Dedifferentiated amniotic fluid mesenchymal stem cell (primary cell): ENCODE results near the gene SNX32.

ENCODE experiments used
- DNase-seq: peaks from one replicate; pipeline ENCODE4 v3.0.0-alpha.2; 2016; ENCODE audit errors: extremely low spot score

The SNX32 gene

GRCh38 chr11:65833297-65834030, at the start of gene SNX32:
Gene SNX32 (plus strand): TSS chr11:65833963. CDS start chr11:65834066, 103 bp downstream.
- peak; percentile 89 for DNase-seq

GRCh38 chr11:65785319-65786007, 48.3 kb upstream of the SNX32 start:
- DNase-seq, result no peak

- DNase-seq, result no peak
Observed at GRCh38 chr11:65786008-65786785, 47.6 kb upstream of the SNX32 start.

DNA sequence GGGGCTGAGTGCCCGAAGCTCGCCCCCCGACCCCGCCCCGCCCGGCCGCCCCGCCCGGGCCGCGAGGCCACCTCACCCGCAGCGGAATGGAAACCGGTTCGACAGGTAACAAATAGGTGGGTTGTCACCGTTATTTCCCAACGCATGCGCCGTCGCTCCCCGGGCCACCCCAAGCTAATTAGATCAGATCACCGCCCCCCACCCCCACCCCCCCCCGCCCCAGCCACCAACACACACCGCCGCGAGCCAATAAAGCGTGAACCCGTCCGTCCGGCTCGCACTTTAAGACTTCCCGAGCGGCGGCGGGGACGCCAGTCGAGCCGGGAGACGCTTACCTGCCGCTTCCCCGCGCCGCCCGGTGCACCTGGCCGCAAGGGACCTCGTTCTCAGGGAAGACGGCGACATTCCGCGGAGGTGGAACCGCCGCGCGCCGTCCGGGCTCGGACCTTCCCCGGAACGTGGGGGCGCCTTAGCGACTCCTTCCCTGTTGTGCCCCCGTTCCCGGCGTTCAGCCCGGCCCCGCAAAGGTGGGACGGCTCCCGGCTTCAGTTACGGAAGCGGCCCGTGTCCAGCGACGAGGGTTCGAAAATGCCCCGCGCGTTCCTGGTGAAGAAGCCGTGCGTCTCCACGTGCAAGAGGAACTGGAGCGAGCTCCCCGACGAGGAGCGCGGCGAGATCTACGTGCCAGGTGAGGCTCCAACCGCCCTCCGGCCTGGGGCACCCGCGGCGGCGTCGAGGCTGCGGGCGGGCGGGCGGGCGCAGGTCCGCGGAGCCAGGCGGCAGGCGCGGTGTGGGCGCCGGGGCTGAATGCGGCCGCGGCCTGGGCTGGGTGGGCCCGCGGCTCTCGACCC, 46.8 kb upstream of the SNX32 start, which contains the start of gene OVOL1:
Gene OVOL1, plus strand, starts transcription at position 278 of the 851 bp plus-strand sequence. Its CDS starts 311 bp downstream, at position 589.
- no peak for DNase-seq

DNA sequence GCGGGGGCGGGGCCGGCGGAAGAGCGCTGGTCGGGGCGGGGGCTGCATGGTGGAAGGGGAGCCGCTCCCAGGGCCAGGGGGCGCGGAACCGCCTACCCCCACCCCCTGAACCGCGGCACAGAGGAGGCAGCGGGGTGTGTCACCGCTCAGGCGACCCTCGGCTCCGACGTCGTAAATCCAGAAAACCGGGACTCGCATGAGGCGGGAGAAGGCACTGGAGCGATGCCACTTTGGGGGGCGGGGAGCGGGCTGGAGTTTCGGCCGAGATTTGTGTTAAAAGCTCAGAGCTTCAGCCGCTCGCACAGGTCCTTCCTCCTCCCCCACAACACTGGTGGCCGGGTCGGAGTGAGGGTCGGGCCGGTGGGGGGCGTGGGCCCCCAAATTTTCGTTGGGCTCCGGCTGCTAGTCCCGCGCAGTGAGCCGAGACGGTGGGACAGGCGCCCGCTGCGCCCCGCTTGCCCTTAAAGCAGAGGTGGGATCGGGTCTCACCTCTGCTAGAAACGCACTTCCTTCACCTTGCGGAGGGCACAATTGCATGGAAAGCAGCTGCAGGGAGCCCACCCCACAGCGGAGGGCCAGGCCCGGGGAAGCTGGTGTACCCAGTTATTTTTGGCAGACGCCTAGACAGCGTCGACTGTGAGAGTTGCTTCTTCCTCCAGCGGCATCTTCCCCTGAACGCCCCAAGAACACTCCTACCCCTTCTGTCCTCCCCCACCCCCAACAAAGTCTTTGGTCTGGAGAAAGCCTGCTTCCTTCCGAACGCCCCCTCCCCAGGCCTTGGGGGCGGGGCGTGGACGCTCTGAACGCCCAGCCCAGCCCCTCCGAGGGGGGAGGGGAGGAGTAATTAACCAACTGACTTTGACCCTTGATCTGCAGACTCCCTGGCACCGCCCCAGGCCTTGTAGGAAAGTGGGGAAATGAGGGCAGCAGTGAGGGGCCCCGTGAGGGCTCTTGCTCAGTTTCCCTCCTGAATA, 45.8 kb upstream of the SNX32 start:
- DNase-seq, result no peak

GRCh38 chr11:65788821-65789220, 44.9 kb upstream of the SNX32 start:
- no peak for DNase-seq

- DNase-seq, result no peak
Observed at GRCh38 chr11:65789230-65790103, 44.3 kb upstream of the SNX32 start.

DNA sequence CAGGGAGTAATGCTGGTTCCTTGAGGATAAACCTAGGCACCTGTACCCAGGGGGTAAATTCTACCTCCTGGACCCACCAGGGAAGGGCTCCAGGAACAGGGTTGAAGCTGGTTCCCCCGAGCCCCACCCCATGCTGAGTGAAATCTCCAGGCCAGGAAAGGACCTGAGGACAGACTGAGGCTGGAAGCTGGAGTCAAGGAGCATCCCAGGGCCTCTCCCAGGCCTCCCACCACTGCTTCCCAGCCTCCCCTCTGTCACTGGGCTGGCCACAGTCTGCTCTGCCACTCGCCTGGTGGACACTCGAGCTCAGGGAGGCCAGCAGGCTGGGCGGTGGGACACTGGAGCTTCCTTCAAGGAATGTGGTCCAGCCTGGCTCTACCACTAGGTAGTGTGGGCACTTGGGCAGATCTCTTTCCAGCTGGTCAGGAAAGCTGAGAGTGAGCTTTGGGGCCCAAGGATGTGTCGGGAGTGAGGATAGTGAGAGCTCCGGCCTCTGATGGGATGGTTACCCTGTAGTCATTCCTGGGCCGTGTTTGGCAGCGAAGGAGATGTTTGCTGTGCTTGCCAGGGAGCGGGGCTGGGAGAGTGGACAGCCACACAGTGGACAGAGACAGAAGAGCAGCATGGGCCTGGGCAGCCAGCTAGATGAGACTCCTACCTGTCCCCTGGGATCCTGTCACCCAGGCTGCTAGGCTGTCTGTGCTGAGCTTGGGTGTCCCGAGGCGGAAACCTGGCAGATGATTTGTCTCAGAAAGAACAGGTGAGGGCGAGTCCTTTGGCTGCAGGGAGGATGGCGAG, 43.5 kb upstream of the SNX32 start:
- no peak for DNase-seq

DNA sequence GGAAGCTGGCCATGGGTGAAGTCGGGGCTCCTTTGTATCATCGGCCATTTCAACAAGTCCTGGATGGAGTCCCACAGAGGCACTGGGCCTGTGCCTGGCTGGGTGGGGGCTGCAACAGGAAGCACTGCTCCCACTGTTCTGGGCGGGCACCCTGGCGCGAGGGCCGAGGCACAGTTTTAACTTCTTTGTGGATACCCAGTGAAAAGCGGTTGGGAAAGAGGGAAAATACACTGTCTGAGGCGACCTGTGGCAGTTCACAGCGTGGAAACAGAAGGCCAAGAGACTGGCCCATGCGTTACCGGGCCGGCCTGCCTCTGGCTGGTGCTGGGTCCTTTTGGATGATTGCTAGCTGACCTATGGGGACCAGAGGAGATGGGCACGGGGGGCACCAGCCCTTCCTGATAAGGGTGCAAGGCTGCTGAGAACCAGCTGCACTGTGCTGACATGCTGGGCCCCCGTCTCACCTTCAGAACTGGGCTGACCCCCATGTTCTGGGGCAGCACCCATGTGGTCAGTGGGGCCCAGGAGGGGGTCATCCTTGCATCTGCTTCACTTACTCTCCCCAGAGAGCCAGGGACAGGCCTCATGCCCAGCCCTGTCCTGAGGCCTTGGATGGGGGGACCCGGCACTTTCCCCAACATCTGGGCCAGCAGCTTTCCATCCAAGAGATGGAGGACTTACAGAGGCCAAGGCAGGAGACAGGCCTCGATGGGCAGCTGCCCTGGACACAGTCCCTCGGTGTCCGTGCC, 42.7 kb upstream of the SNX32 start:
- no peak for DNase-seq

DNA sequence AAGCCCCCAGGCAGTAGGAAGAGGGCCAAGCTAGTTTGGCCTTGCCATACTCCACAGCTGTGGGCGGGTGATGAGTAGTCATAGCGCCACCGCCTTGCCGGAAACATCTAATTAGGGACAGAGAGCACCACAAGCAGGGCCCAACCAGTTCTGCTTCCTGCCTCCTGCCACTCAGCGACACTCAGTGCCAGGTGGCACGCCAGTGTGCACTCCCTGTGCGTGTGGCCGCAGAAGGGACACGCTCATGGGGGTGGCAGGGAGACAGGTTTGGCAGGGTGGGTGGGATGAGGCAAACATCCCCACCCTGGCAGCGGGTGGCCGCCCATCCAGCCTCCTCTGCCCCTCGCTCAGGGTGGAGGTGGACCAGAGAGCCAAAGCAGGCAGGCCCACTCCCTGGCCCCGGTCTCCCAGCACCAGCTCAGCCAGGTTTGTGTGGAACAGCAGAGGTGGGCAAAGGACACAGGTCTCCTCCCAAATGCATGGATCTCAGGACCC, 42.0 kb upstream of the SNX32 start:
- DNase-seq, result no peak

- no peak for DNase-seq
Observed at GRCh38 chr11:65792456-65792855, 41.3 kb upstream of the SNX32 start.

GRCh38 chr11:65793144-65793581, 40.6 kb upstream of the SNX32 start:
- DNase-seq, result no peak

DNA sequence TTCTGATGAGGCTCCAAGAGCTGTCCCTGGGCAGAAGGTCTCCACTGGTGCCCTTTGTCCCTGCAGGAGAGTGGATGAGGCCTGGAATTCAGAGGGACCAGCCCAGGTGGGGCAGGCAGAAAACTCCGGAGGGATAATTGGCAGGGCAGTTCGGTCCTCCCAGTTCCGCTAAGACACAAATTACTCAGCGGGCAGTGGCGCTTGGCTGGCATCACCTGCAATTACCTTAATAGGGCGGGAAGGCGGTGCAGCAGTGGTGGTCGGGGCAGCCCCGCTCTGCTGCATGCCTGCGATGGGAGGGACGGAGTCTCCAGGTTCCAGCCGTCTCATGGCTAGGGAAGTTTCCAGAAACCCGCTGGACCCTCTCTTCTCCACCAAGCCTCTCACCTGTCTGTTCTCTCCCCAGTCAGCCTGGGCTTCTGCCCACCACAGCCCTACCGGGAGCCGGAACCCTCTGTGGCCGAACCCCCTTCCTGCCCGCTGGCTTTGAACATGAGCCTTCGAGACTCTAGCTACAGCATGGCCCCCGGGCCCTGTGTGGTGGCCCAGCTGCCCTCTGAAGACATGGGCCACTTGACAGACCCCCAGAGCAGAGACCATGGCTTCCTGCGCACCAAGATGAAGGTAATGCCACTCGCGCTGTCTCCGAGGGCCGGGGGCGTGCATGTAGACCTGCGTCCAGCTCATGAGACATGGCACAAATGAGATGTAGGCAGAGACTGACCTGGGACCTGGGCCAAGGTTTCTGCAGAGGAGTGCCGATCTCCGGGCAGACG, 40.0 kb upstream of the SNX32 start:
- DNase-seq, result no peak

GRCh38 chr11:65794570-65795510, 38.9 kb upstream of the SNX32 start:
- DNase-seq, result no peak
